Putamen (tissue), 1 donor: ENCODE data around the gene CCDC59.

ENCODE experiments used
- DNase-seq: peaks from one replicate; pipeline ENCODE4 v3.0.0-alpha.2; 2016; ENCODE audit warnings: low spot score

The CCDC59 gene

DNA sequence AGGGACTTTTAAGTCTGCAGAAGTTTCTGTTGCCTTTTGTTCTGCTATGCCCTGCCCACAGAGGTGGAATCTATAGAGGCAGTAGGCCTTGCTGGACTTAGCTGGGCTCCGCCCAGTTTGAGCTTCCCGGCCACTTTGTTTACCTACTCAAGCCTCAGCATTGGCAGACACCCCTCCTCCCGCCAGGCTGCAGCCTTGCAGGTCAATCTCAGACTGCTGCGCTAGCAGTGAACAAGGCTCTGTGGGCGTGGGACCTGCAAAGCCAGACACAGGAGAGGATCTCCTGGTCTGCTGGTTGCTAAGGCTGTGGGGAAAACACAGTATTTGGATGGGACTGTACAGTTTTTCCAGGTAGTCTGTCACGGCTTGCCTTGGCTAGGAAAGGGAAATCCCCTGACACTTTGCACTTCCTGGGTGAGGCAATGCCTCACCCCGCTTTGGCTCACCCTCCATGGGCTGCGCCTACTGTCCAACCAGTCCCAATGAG is 43.7 kb downstream of the CCDC59 start:
- no peak for DNase-seq
